ENCODE measurements around the gene NRXN3.
A peak's percentile ranks its signal among the peaks of the same experiment; 100 is the strongest.

DNA sequence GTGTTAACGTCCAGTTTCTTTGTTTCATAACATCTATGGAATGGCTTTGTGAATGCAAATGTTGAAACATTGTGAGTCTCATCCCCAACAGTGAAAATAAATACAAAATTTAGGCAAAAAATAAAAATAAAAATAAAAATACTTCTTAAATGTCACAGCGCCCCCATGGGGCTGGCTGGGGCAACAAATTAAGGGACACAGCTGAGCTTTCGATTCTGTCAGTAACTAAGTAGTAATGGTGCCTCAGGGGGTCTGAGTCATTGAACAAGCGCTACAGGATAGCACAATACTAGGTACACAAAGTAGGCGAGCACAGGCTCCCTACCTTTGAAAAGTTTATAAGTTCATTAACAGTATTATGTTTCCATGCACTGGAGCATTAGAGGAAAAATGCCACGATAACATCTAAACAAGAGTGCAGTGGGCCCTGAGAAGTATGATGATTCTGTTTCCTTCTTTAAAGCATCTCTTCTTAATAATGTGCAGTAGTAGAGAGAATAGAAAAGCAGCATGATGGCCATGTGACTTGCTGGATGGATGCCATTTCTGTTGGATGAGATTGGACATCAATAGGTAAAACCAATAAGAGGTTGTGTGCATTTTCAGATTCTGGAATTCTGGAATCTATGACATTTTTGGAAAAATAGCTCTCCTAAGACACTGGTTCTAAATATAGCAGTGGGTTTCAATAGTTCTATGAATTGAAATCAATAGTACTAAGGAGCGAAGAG lies 1374.0 kb downstream of the NRXN3 start:
- no peak for TF ChIP-seq EP300 (conservative IDR thresholded peaks at IDR 0.05; ENCODE audit: poor library complexity, severe bottlenecking)
- TF ChIP-seq, protein P1, sequence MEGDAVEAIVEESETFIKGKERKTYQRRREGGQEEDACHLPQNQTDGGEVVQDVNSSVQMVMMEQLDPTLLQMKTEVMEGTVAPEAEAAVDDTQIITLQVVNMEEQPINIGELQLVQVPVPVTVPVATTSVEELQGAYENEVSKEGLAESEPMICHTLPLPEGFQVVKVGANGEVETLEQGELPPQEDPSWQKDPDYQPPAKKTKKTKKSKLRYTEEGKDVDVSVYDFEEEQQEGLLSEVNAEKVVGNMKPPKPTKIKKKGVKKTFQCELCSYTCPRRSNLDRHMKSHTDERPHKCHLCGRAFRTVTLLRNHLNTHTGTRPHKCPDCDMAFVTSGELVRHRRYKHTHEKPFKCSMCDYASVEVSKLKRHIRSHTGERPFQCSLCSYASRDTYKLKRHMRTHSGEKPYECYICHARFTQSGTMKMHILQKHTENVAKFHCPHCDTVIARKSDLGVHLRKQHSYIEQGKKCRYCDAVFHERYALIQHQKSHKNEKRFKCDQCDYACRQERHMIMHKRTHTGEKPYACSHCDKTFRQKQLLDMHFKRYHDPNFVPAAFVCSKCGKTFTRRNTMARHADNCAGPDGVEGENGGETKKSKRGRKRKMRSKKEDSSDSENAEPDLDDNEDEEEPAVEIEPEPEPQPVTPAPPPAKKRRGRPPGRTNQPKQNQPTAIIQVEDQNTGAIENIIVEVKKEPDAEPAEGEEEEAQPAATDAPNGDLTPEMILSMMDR (IDR thresholded peaks at IDR 0.05; ENCODE audit: poor library complexity, severe bottlenecking), result peak; percentile 35
